OCI-LY3 (cell line): ENCODE data around the gene ANKRD27.

Experiments
- H2AFZ ChIP-seq: fragments of 200-600, 300-600 bp; shearing (Covaris generic); 2 replicates; pipeline ENCODE4 v1.6.0; 2014; ENCODE audit warnings: antibody characterized with exemption, low read depth, low read length
- H3K27ac ChIP-seq: fragments of 200-600, 300-600 bp; sonication (generic); 2 replicates; pipeline ENCODE4 v1.5.1; 2014; ENCODE audit warnings: mild to moderate bottlenecking, low read length, moderate library complexity, mixed read lengths
- H3K27me3 ChIP-seq: fragments of 200-600, 300-600 bp; sonication (generic); 2 replicates; pipeline ENCODE4 v1.6.1; 2014; ENCODE audit warnings: low read depth, low read length, mixed read lengths
- H3K36me3 ChIP-seq: fragments of 200-600, 300-600 bp; sonication (generic); replicated peaks from 2 replicates; pipeline ENCODE3; 2014; ENCODE audit warnings: low read depth, low read length, mixed read lengths
- H3K4me1 ChIP-seq: fragments of 300-600, 200-600 bp; sonication (generic); 2 replicates; pipeline ENCODE4 v1.6.1; 2014; ENCODE audit warnings: low read length, mixed read lengths
- H3K4me2 ChIP-seq: fragments of 200-600, 300-600 bp; sonication (generic); 2 replicates; pipeline ENCODE4 v1.6.1; 2014; ENCODE audit warnings: low read length, mixed read lengths
- H3K4me3 ChIP-seq: fragments of 300-600, 200-600 bp; sonication (generic); 2 replicates; pipeline ENCODE4 v1.5.1; 2014; ENCODE audit warnings: antibody characterized with exemption, mild to moderate bottlenecking, low read length, moderate library complexity
- H3K79me2 ChIP-seq: fragments of 300-600, 200-600 bp; shearing (Covaris generic); 2 replicates; pipeline ENCODE4 v1.6.1; 2014; ENCODE audit warnings: mild to moderate bottlenecking, low read length, mixed read lengths
- H3K9ac ChIP-seq: fragments of 300-600, 200-600 bp; shearing (Covaris generic); 2 replicates; pipeline ENCODE4 v1.6.0; 2014; ENCODE audit warnings: mild to moderate bottlenecking, low read length, moderate library complexity
- H3K9me3 ChIP-seq: fragments of 200-600, 300-600 bp; shearing (Covaris generic); 2 replicates; pipeline ENCODE4 v1.6.1; 2014; ENCODE audit warnings: low read length, mixed read lengths; ENCODE audit not compliant: insufficient read depth
- H4K20me1 ChIP-seq: fragments of 200-600, 300-600 bp; sonication (generic); 2 replicates; pipeline ENCODE4 v1.6.1; 2016; ENCODE audit warnings: low read length, mixed read lengths; ENCODE audit not compliant: insufficient read depth
- CTCF ChIP-seq: fragments of 200-600, 300-600 bp; sonication (generic); IDR thresholded peaks from 2 replicates; pipeline ENCODE4 v1.5.1; 2014; ENCODE audit warnings: antibody characterized with exemption, low read length, low read depth
- EZH2phosphoT487 ChIP-seq: fragments of 200-600 bp; shearing (Covaris generic); IDR thresholded peaks from 2 replicates; pipeline ENCODE4 v1.6.1; 2018; ENCODE audit warnings: antibody characterized with exemption, mixed run types, low read depth

The ANKRD27 gene

GRCh38 chr19:32672841-32673240, 2.1 kb downstream of the ANKRD27 start:
- no peaks in the 10 kb centered on the region for H3K27me3 ChIP-seq
- no peak overlapping the region for H2AFZ ChIP-seq
- H3K79me2 ChIP-seq = peaks cover 70% of the 10 kb centered on the region
- H3K9me3 ChIP-seq = no peaks in the 10 kb centered on the region
- H3K4me2 ChIP-seq = no peak overlapping the region
- H4K20me1 ChIP-seq = peaks cover 51% of the 10 kb centered on the region
- TF ChIP-seq CTCF (no peak), EZH2phosphoT487 (no peak)
- H3K4me3 ChIP-seq = no peak overlapping the region
- peaks cover 8% of the 10 kb centered on the region for H3K4me1 ChIP-seq
- peaks cover 6% of the 10 kb centered on the region for H3K36me3 ChIP-seq
- no peak overlapping the region for H3K9ac ChIP-seq
- no peak overlapping the region for H3K27ac ChIP-seq

- Histone ChIP-seq H3K4me1 (peaks cover 8% of the 10 kb centered on the region), H3K27me3 (no peaks in the 10 kb centered on the region), H4K20me1 (peaks cover 53% of the 10 kb centered on the region), H3K9me3 (no peaks in the 10 kb centered on the region), H2AFZ (no peak overlapping the region), H3K27ac (no peak overlapping the region), H3K4me3 (no peak overlapping the region), H3K79me2 (peaks cover 79% of the 10 kb centered on the region), H3K36me3 (peaks cover 9% of the 10 kb centered on the region), H3K4me2 (no peak overlapping the region), H3K9ac (no peak overlapping the region)
- TF ChIP-seq EZH2phosphoT487 (no peak), CTCF (no peak)
Observed at GRCh38 chr19:32671883-32672593, 2.9 kb downstream of the ANKRD27 start.

- Histone ChIP-seq H3K27ac (no peak overlapping the region), H2AFZ (no peak overlapping the region), H3K36me3 (peaks cover 18% of the 10 kb centered on the region), H3K9me3 (no peaks in the 10 kb centered on the region), H4K20me1 (peaks cover 56% of the 10 kb centered on the region), H3K79me2 (peaks cover 98% of the 10 kb centered on the region), H3K9ac (no peak overlapping the region), H3K4me2 (no peak overlapping the region), H3K4me3 (no peak overlapping the region), H3K27me3 (no peaks in the 10 kb centered on the region), H3K4me1 (peaks cover 8% of the 10 kb centered on the region)
- TF ChIP-seq EZH2phosphoT487 (no peak), CTCF (no peak)
Observed at GRCh38 chr19:32669310-32669709, 5.7 kb downstream of the ANKRD27 start.

- Histone ChIP-seq H3K4me1 (peaks cover 15% of the 10 kb centered on the region), H3K9me3 (no peaks in the 10 kb centered on the region), H3K27ac (no peak overlapping the region), H3K4me3 (no peak overlapping the region), H3K27me3 (no peaks in the 10 kb centered on the region), H3K9ac (no peak overlapping the region), H3K79me2 (peaks cover 95% of the 10 kb centered on the region), H4K20me1 (peaks cover 44% of the 10 kb centered on the region), H3K4me2 (no peak overlapping the region), H3K36me3 (peaks cover 22% of the 10 kb centered on the region), H2AFZ (no peak overlapping the region)
- TF ChIP-seq EZH2phosphoT487 (no peak), CTCF (no peak)
Observed at GRCh38 chr19:32666084-32666483, 8.9 kb downstream of the ANKRD27 start.
